Suprapubic skin (tissue), 4 donors: ENCODE measurements around the gene CD6. TPM values are rescaled to one million over a fixed set of nuclear protein-coding genes. Genes with fewer than 3 reads are reported as not detected.

ENCODE experiments used
- DNase-seq, 2 donors: peaks; one replicate each; pipeline ENCODE4 v3.0.0-alpha.2; 2019; ENCODE audit warnings: low spot score in 2 of 2
- H3K27ac ChIP-seq: fragments of 200-600 bp; sonication (generic); one replicate; pipeline ENCODE4 v1.5.1; 2019
- H3K27me3 ChIP-seq: fragments of 200-600 bp; sonication (generic); one replicate; pipeline ENCODE4 v1.5.1; 2019
- H3K36me3 ChIP-seq: fragments of 200-600 bp; sonication (generic); one replicate; pipeline ENCODE4 v1.5.1; 2019
- H3K4me1 ChIP-seq: fragments of 200-600 bp; sonication (generic); one replicate; pipeline ENCODE4 v1.5.1; 2019
- H3K4me3 ChIP-seq: fragments of 200-600 bp; sonication (generic); one replicate; pipeline ENCODE4 v1.5.1; 2019; ENCODE audit warnings: mild to moderate bottlenecking
- H3K9me3 ChIP-seq: fragments of 200-600 bp; sonication (generic); one replicate; pipeline ENCODE4 v1.5.1; 2019
- CTCF ChIP-seq, 2 donors: fragments of 200-600 bp in 1 of 2; fragments of 450-650 bp in 1 of 2; sonication (generic) in 1 of 2; IDR thresholded peaks; one replicate each; pipeline ENCODE4 v1.5.1; 2016 to 2019; ENCODE audit warnings: antibody characterized with exemption in 2 of 2, mild to moderate bottlenecking in 1 of 2, moderate library complexity in 1 of 2
- EP300 ChIP-seq: sonication (generic); formaldehyde crosslinking; IDR thresholded peaks from one replicate; pipeline ENCODE4 v1.6.1; 2017; ENCODE audit warnings: antibody characterized with exemption
- POLR2A ChIP-seq, 2 donors: fragments of 450-650 bp; IDR thresholded peaks; one replicate each; pipeline ENCODE4 v1.6.1; 2017; ENCODE audit warnings: antibody characterized with exemption in 2 of 2, mild to moderate bottlenecking in 2 of 2, moderate library complexity in 2 of 2
- POLR2AphosphoS5 ChIP-seq, 3 donors: sonication (generic); formaldehyde crosslinking; IDR thresholded peaks; one replicate each; pipeline ENCODE4 v1.6.1; 2017; ENCODE audit warnings: antibody characterized with exemption in 3 of 3
- WGBS: methylation state at CpG from one replicate; pipeline ENCODE4 v1.1.5; 2018; 5-methylcytosine and 5-hydroxymethylcytosine counted together
- total RNA-seq, 4 donors: library from RNA; depleted of rRNA; stranded (reverse); fragments of >200 nt; gene quantifications; one replicate each; pipeline ENCODE4 v1.1.0, GENCODE V29; 2016

The CD6 gene
- total RNA-seq, 4 donors from 2014 or later, result 0.15 to 1.7 (median 1.2) TPM

GRCh38 chr11:60944490-60945294, 26.8 kb upstream of the CD6 start:
- Histone ChIP-seq H3K4me1 (peaks cover 35% of the 10 kb centered on the region), H3K27ac (no peak overlapping the region), H3K9me3 (no peaks in the 10 kb centered on the region), H3K4me3 (no peak overlapping the region), H3K27me3 (no peaks in the 10 kb centered on the region), H3K36me3 (peaks cover 20% of the 10 kb centered on the region)
- WGBS, result 89% methylated on average over 10 of the region's 11 CpGs
- TF ChIP-seq EP300 (no peak), CTCF (IDR thresholded peaks at IDR 0.05) (no peak), POLR2A (IDR thresholded peaks at IDR 0.05) (no peak), POLR2AphosphoS5 (IDR thresholded peaks at IDR 0.05) (no peak)
- DNase-seq, result no peak

- Histone ChIP-seq H3K4me3 (no peak overlapping the region), H3K36me3 (peaks cover 20% of the 10 kb centered on the region), H3K27ac (no peak overlapping the region), H3K9me3 (no peaks in the 10 kb centered on the region), H3K4me1 (peaks cover 39% of the 10 kb centered on the region), H3K27me3 (no peaks in the 10 kb centered on the region)
- TF ChIP-seq POLR2AphosphoS5 (IDR thresholded peaks at IDR 0.05) (no peak), EP300 (no peak), POLR2A (IDR thresholded peaks at IDR 0.05) (no peak), CTCF (IDR thresholded peaks at IDR 0.05) (no peak)
- no peak for DNase-seq
- 97% methylated on average over 5 of the region's 5 CpGs for WGBS
These were observed 26.2 kb upstream of the CD6 start for GRCh38 chr11:60945295-60945667.

GRCh38 chr11:60946601-60947264, 24.7 kb upstream of the CD6 start:
- H3K27ac ChIP-seq, result no peak overlapping the region
- no peak overlapping the region for H3K4me3 ChIP-seq
- DNase-seq, result no peak
- peaks cover 50% of the 10 kb centered on the region for H3K4me1 ChIP-seq
- no peaks in the 10 kb centered on the region for H3K27me3 ChIP-seq
- WGBS, result 75% methylated on average over 15 of the region's 15 CpGs
- H3K36me3 ChIP-seq, result peaks cover 9% of the 10 kb centered on the region
- TF ChIP-seq POLR2AphosphoS5 (IDR thresholded peaks at IDR 0.05) (no peak), POLR2A (IDR thresholded peaks at IDR 0.05) (no peak), CTCF (IDR thresholded peaks at IDR 0.05) (no peak), EP300 (no peak)
- no peaks in the 10 kb centered on the region for H3K9me3 ChIP-seq

GRCh38 chr11:60947700-60948099, 23.8 kb upstream of the CD6 start:
- WGBS, result 43% methylated on average over 2 of the region's 2 CpGs
- H3K27ac ChIP-seq, result no peak overlapping the region
- DNase-seq, result no peak
- no peaks in the 10 kb centered on the region for H3K27me3 ChIP-seq
- no peaks in the 10 kb centered on the region for H3K36me3 ChIP-seq
- no peak overlapping the region for H3K4me3 ChIP-seq
- H3K9me3 ChIP-seq, result no peaks in the 10 kb centered on the region
- TF ChIP-seq POLR2AphosphoS5 (IDR thresholded peaks at IDR 0.05) (no peak), CTCF (IDR thresholded peaks at IDR 0.05) (no peak), POLR2A (IDR thresholded peaks at IDR 0.05) (no peak), EP300 (no peak)
- H3K4me1 ChIP-seq, result peaks cover 50% of the 10 kb centered on the region

GRCh38 chr11:60948250-60948649, 23.2 kb upstream of the CD6 start:
- H3K4me3 ChIP-seq, result no peak overlapping the region
- no peaks in the 10 kb centered on the region for H3K9me3 ChIP-seq
- peaks cover 46% of the 10 kb centered on the region for H3K4me1 ChIP-seq
- peak in 1 of 2 donors; percentile 19 for DNase-seq
- no peak for TF ChIP-seq POLR2A (IDR thresholded peaks at IDR 0.05)
- TF ChIP-seq CTCF (IDR thresholded peaks at IDR 0.05), result no peak
- no peak for TF ChIP-seq POLR2AphosphoS5 (IDR thresholded peaks at IDR 0.05)
- TF ChIP-seq EP300, result no peak
- WGBS, result 85% methylated on average over 5 of the region's 5 CpGs
- no peaks in the 10 kb centered on the region for H3K27me3 ChIP-seq
- no peak overlapping the region for H3K27ac ChIP-seq
- H3K36me3 ChIP-seq, result no peaks in the 10 kb centered on the region
